Ovary (tissue), 9 donors: ENCODE measurements around the gene CA7. TPM values are rescaled to one million over a fixed set of nuclear protein-coding genes. Genes with fewer than 3 reads are reported as not detected.

Experiments
- DNase-seq, 5 donors: peaks; one replicate each; pipeline ENCODE4 v3.0.0-alpha.2; 2019 to 2020
- H3K27ac ChIP-seq, 2 donors: fragments of 200-600 bp; one replicate each; pipeline versions ENCODE4 v1.5.1 to v1.8.0; 2019 to 2022
- H3K27me3 ChIP-seq: fragments of 200-600 bp; one replicate; pipeline ENCODE4 v1.8.0; 2022
- H3K36me3 ChIP-seq: fragments of 200-600 bp; sonication (generic); one replicate; pipeline ENCODE4 v1.5.1; 2019
- H3K4me1 ChIP-seq: one replicate; pipeline ENCODE4 v1.8.1; 2013; ENCODE audit warnings: mild to moderate bottlenecking, moderate library complexity; ENCODE audit not compliant: insufficient read depth
- H3K4me3 ChIP-seq: fragments of 200-600 bp; sonication (generic); one replicate; pipeline ENCODE4 v1.5.1; 2017
- H3K9me3 ChIP-seq, 2 donors: fragments of 200-600 bp in 1 of 2; sonication (generic) in 1 of 2; one replicate each; pipeline versions ENCODE4 v1.5.1 to v1.8.1; 2013 to 2019; ENCODE audit warnings: mild to moderate bottlenecking in 1 of 2, moderate library complexity in 1 of 2
- CTCF ChIP-seq, 3 donors: fragments of 450-650 bp in 2 of 3; fragments of 200-600 bp in 1 of 3; IDR thresholded peaks; one replicate each; pipeline versions ENCODE4 v1.5.1 to v1.8.0; 2016 to 2022; ENCODE audit warnings: antibody characterized with exemption in 3 of 3, mild to moderate bottlenecking in 1 of 3
- EP300 ChIP-seq: sonication (generic); formaldehyde crosslinking; IDR thresholded peaks from one replicate; pipeline ENCODE4 v1.6.1; 2017; ENCODE audit warnings: antibody characterized with exemption
- POLR2A ChIP-seq: fragments of 450-650 bp; IDR thresholded peaks from one replicate; pipeline ENCODE4 v1.6.1; 2017; ENCODE audit warnings: antibody characterized with exemption, mild to moderate bottlenecking, moderate library complexity
- WGBS, 3 donors: extraction: QIAGEN DNeasy Blood & Tissue Kit in 1 of 3; methylation state at CpG; one replicate each; pipeline versions ENCODE4 v1.1.5 to v1.1.7; 2013 to 2017; 5-methylcytosine and 5-hydroxymethylcytosine counted together
- intact Hi-C, 4 donors: fragments of 100-400 bp; cut with DNase I; formaldehyde crosslinking; loops; one replicate each; pipeline versions ENCODE4 v1.11.0 to v1.15.1; 2022 to 2023
- polyA plus RNA-seq, 2 donors: library from polyadenylated mRNA; stranded (reverse); fragments of 200-250 nt in 1 of 2; fragments of 350-450 nt in 1 of 2; fragmentation: Illumina TruSeq in 1 of 2; extraction: RNeasy Lipid Tissue Mini Kit (QIAGEN cat#74804) in 1 of 2; gene quantifications; one replicate each; pipeline ENCODE4 v1.2.3, GENCODE V29; 2013 to 2014
- total RNA-seq, 7 donors: library from RNA; depleted of rRNA in 2 of 7; stranded (reverse); fragments of >200 nt in 2 of 7; fragmentation: NEBNext Ultra II Directional in 3 of 7; extraction: Animal tissue kit (Norgen Biotek cat#: 25700) in 3 of 7; gene quantifications; one replicate each; pipeline versions ENCODE4 v1.1.0 to v1.2.4, GENCODE V29; 2016 to 2023
- donor health status: DM: no; HTN: no; CAD: no; lungs with moderate emphysema.
- donor health status: DM: no; HTN: no; CAD: no.
- donor health status: Bipolar disorder and iron deficiency.
- donor health status: DM: yes; HTN: yes; CAD: no.
- donor health status: DM: no; HTN: no; CAD: no.
- donor health status: DM: yes; HTN: yes; CAD: no.

The CA7 gene
- total and polyA plus RNA-seq, 9 donors, result not detected

GRCh38 chr16:66834746-66835145 is 9.5 kb upstream of the CA7 start:
- Histone ChIP-seq H3K4me1 (no peaks in the 10 kb centered on the region), H3K27me3 (no peaks in the 10 kb centered on the region), H3K9me3 (no peaks in the 10 kb centered on the region), H3K4me3 (no peak overlapping the region), H3K36me3 (no peaks in the 10 kb centered on the region), H3K27ac (no peak overlapping the region)
- WGBS, 3 donors, result 89 to 90% (median 89%) methylated on average over 5 of the region's 5 CpGs
- no peak for DNase-seq
- TF ChIP-seq POLR2A, result no peak
- TF ChIP-seq CTCF (IDR thresholded peaks at IDR 0.05), result no peak
- no peak for TF ChIP-seq EP300
- intact Hi-C loops, result no loop called here

GRCh38 chr16:66840883-66841282 is 3.3 kb upstream of the CA7 start:
- H3K27me3 ChIP-seq, result no peaks in the 10 kb centered on the region
- no peak overlapping the region for H3K4me3 ChIP-seq
- no peaks in the 10 kb centered on the region for H3K9me3 ChIP-seq
- H3K36me3 ChIP-seq, result no peaks in the 10 kb centered on the region
- peaks cover 7% of the 10 kb centered on the region for H3K4me1 ChIP-seq
- intact Hi-C loops, result no loop called here
- H3K27ac ChIP-seq, result no peak overlapping the region
- DNase-seq, result no peak
- TF ChIP-seq CTCF (IDR thresholded peaks at IDR 0.05) (no peak), POLR2A (no peak), EP300 (no peak)
- 30 to 33% (median 33%) methylated on average over 3 of the region's 3 CpGs for WGBS, 3 donors

- H3K27me3 ChIP-seq, result no peaks in the 10 kb centered on the region
- H3K9me3 ChIP-seq, result no peaks in the 10 kb centered on the region
- DNase-seq, result no peak
- TF ChIP-seq EP300 (no peak), CTCF (IDR thresholded peaks at IDR 0.05) (no peak), POLR2A (no peak)
- H3K4me3 ChIP-seq, result no peak overlapping the region
- 81 to 85% (median 83%) methylated on average over 4 of the region's 4 CpGs for WGBS, 3 donors
- no peak overlapping the region for H3K27ac ChIP-seq
- intact Hi-C loops, result no loop called here
- H3K36me3 ChIP-seq, result no peaks in the 10 kb centered on the region
- H3K4me1 ChIP-seq, result peaks cover 7% of the 10 kb centered on the region
Measured at GRCh38 chr16:66841366-66841765, 2.8 kb upstream of the CA7 start.

- Histone ChIP-seq H3K36me3 (no peaks in the 10 kb centered on the region), H3K27me3 (no peaks in the 10 kb centered on the region), H3K27ac (no peak overlapping the region), H3K9me3 (no peaks in the 10 kb centered on the region), H3K4me1 (peaks cover 7% of the 10 kb centered on the region), H3K4me3 (no peak overlapping the region)
- WGBS, 3 donors, result 61 to 64% (median 63%) methylated on average over 7 of the region's 7 CpGs
- TF ChIP-seq CTCF (IDR thresholded peaks at IDR 0.05) (no peak), POLR2A (no peak), EP300 (no peak)
- intact Hi-C loops, result no loop called here
- peak in 1 of 5 donors; percentile 15 for DNase-seq
Measured at GRCh38 chr16:66842765-66843164, 1.4 kb upstream of the CA7 start.
